PC-9 (cell line): Measurements from ENCODE around the gene MBNL2. TPM values are rescaled to one million over a fixed set of nuclear protein-coding genes. Genes with fewer than 3 reads are reported as not detected.

Experiments
- BruUV-seq: library from RNA; stranded (reverse); fragments of 400-500 nt; replicated peaks from 2 replicates; lab custom pipeline; 2021; lab: Mats Ljungman, UMichigan
- CTCF ChIA-PET: fragments of 300-600 bp; sonication (Branson Sonifier 250); formaldehyde crosslinking; loops from one replicate; lab custom pipeline; 2022; ENCODE audit warnings: antibody characterized with exemption; lab: Charles Lee
- POLR2A ChIA-PET: fragments of 300-600 bp; sonication (Branson Sonifier 250); formaldehyde crosslinking; loops from one replicate; lab custom pipeline; 2022; ENCODE audit warnings: antibody characterized with exemption; ENCODE audit not compliant: unreplicated experiment; lab: Charles Lee
- DNase-seq, 2 experiments: peaks; one replicate each; pipeline versions ENCODE4 v3.0.0 to v3.0.0-alpha.2; 2015 to 2022; ENCODE audit warnings: mixed read lengths in 1 of 2
- H2AFZ ChIP-seq: fragments of 200-600 bp; sonication (generic); 2 replicates; pipeline ENCODE4 v1.8.1; 2017; ENCODE audit warnings: antibody characterized with exemption
- H3F3A ChIP-seq: fragments of 200-600 bp; sonication (generic); 2 replicates; pipeline ENCODE4 v1.8.1; 2017; ENCODE audit warnings: antibody characterized with exemption, mild to moderate bottlenecking, low read depth; ENCODE audit not compliant: insufficient read depth
- H3K27ac ChIP-seq: fragments of 200-600 bp; sonication (generic); 2 replicates; pipeline ENCODE4 v1.6.1; 2016; ENCODE audit warnings: mixed run types
- H3K27me3 ChIP-seq: fragments of 200-600 bp; sonication (generic); 2 replicates; pipeline ENCODE4 v1.6.1; 2016; ENCODE audit warnings: low read depth, mixed run types; ENCODE audit not compliant: insufficient read depth
- H3K36me3 ChIP-seq: fragments of 200-600 bp; sonication (generic); 2 replicates; pipeline ENCODE4 v1.6.1; 2016; ENCODE audit warnings: low read depth, mixed run types
- H3K4me1 ChIP-seq: fragments of 200-600 bp; sonication (generic); replicated peaks from 2 replicates; pipeline ENCODE4 v1.6.1; 2016; ENCODE audit warnings: mixed run types; ENCODE audit not compliant: insufficient read depth
- H3K4me2 ChIP-seq: fragments of 200-600 bp; sonication (generic); 2 replicates; pipeline ENCODE4 v1.6.1; 2017; ENCODE audit warnings: mixed run types
- H3K4me3 ChIP-seq: fragments of 200-600 bp; sonication (generic); 2 replicates; pipeline ENCODE4 v1.6.1; 2016; ENCODE audit warnings: mixed run types
- H3K79me2 ChIP-seq: fragments of 200-600 bp; sonication (generic); 2 replicates; pipeline ENCODE4 v1.6.1; 2017; ENCODE audit warnings: low read depth, mixed run types
- H3K9me2 ChIP-seq: fragments of 200-600 bp; sonication (generic); 2 replicates; pipeline ENCODE4 v1.8.1; 2017; ENCODE audit warnings: mild to moderate bottlenecking; ENCODE audit not compliant: insufficient read depth
- H3K9me3 ChIP-seq: fragments of 200-600 bp; sonication (generic); 2 replicates; pipeline ENCODE4 v1.8.1; 2016; ENCODE audit warnings: low read depth; ENCODE audit not compliant: insufficient read depth
- H4K20me1 ChIP-seq: fragments of 200-600 bp; sonication (generic); 2 replicates; pipeline ENCODE4 v1.8.1; 2017; ENCODE audit not compliant: insufficient read depth
- EZH2 ChIP-seq: fragments of 200-600 bp; sonication (generic); IDR thresholded peaks from 2 replicates; pipeline ENCODE4 v1.8.0; 2017; ENCODE audit warnings: antibody characterized with exemption, low read depth
- intact Hi-C: fragments of 100-400 bp; cut with micrococcal nuclease; formaldehyde crosslinking; loops from one replicate; pipeline ENCODE4 v1.10.0; 2022; ENCODE audit not compliant: unreplicated experiment
- total RNA-seq: library from RNA; stranded (reverse); gene quantifications from 2 replicates; pipeline ENCODE4 v1.2.3, GENCODE V29; 2021
- TF ChIP-seq, protein P1 (sequence below): fragments of 200-600 bp; sonication (generic); conservative IDR thresholded peaks from 2 replicates; pipeline ENCODE4 v1.6.1; 2017; ENCODE audit warnings: mixed run types, antibody characterized with exemption, mild to moderate bottlenecking, moderate library complexity

Gene MBNL2
- total RNA-seq, 1 experiment from 2014 or later, result 91.3 TPM

DNA sequence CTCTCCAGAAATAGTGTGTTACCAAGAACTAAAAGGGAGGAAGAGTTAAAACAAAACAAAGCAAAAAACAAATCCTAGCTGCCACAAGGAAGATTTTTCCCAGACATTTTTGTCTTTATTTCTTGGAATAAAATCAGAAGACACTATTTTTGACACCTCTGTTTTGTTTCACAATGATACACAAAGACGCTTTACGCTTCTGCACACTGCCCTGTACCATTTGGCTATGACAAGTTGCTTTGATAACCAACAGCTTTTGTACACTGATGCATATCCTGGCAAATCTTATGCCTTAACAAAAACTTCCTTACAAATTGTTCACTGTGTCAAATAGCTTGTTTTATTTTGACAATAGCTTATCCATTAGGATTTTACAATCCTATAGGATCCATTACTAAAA is 108.3 kb downstream of the MBNL2 start:
- no peak for DNase-seq
- Histone ChIP-seq H3K27ac (no peak overlapping the region), H3K4me1 (no peaks in the 10 kb centered on the region), H2AFZ (no peak overlapping the region), H3K9me2 (no peaks in the 10 kb centered on the region), H3K4me3 (no peak overlapping the region), H3K79me2 (peaks cover 83% of the 10 kb centered on the region), H3K4me2 (no peak overlapping the region), H3K36me3 (peaks cover 74% of the 10 kb centered on the region), H4K20me1 (peaks cover 80% of the 10 kb centered on the region), H3K27me3 (no peaks in the 10 kb centered on the region), H3F3A (peaks cover 60% of the 10 kb centered on the region), H3K9me3 (no peaks in the 10 kb centered on the region)
- BruUV-seq, result no TSS peak
- ChIA-PET CTCF (no interaction called here), POLR2A (no interaction called here)
- intact Hi-C loops, result no loop called here
- TF ChIP-seq, protein P1, sequence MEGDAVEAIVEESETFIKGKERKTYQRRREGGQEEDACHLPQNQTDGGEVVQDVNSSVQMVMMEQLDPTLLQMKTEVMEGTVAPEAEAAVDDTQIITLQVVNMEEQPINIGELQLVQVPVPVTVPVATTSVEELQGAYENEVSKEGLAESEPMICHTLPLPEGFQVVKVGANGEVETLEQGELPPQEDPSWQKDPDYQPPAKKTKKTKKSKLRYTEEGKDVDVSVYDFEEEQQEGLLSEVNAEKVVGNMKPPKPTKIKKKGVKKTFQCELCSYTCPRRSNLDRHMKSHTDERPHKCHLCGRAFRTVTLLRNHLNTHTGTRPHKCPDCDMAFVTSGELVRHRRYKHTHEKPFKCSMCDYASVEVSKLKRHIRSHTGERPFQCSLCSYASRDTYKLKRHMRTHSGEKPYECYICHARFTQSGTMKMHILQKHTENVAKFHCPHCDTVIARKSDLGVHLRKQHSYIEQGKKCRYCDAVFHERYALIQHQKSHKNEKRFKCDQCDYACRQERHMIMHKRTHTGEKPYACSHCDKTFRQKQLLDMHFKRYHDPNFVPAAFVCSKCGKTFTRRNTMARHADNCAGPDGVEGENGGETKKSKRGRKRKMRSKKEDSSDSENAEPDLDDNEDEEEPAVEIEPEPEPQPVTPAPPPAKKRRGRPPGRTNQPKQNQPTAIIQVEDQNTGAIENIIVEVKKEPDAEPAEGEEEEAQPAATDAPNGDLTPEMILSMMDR, result no peak
- TF ChIP-seq EZH2, result no peak

DNA sequence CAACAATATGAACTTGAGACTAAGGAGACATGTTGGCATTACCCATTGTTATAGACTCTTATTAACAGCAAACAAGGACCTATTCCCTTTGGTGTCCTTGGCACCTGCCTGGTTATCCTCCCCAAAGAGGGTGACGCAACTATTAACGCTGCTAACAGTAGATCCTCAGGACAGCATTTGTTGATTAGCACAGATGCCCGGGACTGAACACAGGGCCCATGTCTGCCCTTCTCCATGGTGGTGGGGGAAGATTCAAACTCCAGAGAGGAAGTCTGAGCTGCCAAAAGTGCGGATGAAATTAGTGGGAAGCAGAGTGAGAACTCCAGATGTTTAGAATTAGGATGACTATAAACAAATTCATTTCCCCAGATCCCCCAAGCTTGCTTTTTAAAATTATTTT is 110.6 kb downstream of the MBNL2 start:
- TF ChIP-seq, protein P1, result no peak
- peaks cover 11% of the 10 kb centered on the region; the same call in 1 of the 2 replicates for H3K9me2 ChIP-seq
- no peak for DNase-seq
- no peak overlapping the region for H3K4me3 ChIP-seq
- H2AFZ ChIP-seq, result no peak overlapping the region
- no peak overlapping the region for H3K27ac ChIP-seq
- H3K27me3 ChIP-seq, result no peaks in the 10 kb centered on the region
- H3K9me3 ChIP-seq, result no peaks in the 10 kb centered on the region
- ChIA-PET POLR2A (no interaction called here), CTCF (no interaction called here)
- H3F3A ChIP-seq, result peaks cover 47% of the 10 kb centered on the region
- H3K79me2 ChIP-seq, result peaks cover 78% of the 10 kb centered on the region
- intact Hi-C loops, result no loop called here
- BruUV-seq, result no TSS peak
- peaks cover 66% of the 10 kb centered on the region for H4K20me1 ChIP-seq
- no peak overlapping the region for H3K4me2 ChIP-seq
- H3K36me3 ChIP-seq, result peaks cover 83% of the 10 kb centered on the region
- H3K4me1 ChIP-seq, result no peaks in the 10 kb centered on the region

DNA sequence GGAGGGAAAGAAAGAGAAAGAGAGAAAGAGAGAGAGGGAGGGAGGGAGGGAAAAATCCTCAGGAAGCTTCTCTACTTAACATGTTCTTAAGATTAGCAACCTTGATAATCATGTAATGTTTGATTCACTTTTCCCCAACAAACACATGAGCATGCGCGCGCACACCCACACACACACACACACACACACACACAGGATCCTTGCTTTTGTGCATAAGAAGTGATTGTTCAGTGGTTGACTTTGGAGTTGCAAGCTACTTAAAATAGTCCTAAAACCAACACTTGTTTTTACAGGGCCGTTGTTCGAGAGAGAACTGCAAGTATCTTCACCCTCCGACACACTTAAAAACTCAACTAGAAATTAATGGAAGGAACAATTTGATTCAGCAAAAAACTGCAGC is 111.8 kb downstream of the MBNL2 start:
- Histone ChIP-seq H3K4me2 (no peak overlapping the region), H3K4me1 (no peaks in the 10 kb centered on the region), H3K79me2 (peaks cover 80% of the 10 kb centered on the region), H3K27me3 (no peaks in the 10 kb centered on the region), H4K20me1 (peaks cover 54% of the 10 kb centered on the region), H3K4me3 (no peak overlapping the region), H3K9me3 (no peaks in the 10 kb centered on the region), H3K36me3 (peaks cover 83% of the 10 kb centered on the region), H3K9me2 (peaks cover 11% of the 10 kb centered on the region; the same call in 1 of the 2 replicates), H3F3A (peaks cover 45% of the 10 kb centered on the region), H3K27ac (no peak overlapping the region), H2AFZ (no peak overlapping the region)
- ChIA-PET CTCF (interaction anchor here (0.6 kb wide), 1 partner anchor 98 kb away, joined by 5 read pairs; no protein-coding TSS in a partner anchor), POLR2A (no interaction called here)
- intact Hi-C loops, result no loop called here
- TF ChIP-seq, protein P1, result no peak
- no peak for TF ChIP-seq EZH2
- DNase-seq, result no peak
- BruUV-seq, result no TSS peak
